Naive thymus-derived CD4-positive, alpha-beta T cell (primary cell): ENCODE measurements around the gene SMO. TPM values are rescaled to one million over a fixed set of nuclear protein-coding genes. Genes with fewer than 3 reads are reported as not detected.
A peak's percentile ranks its signal among the peaks of the same experiment; 100 is the strongest.
"Not testable (repeated sequence)": the region's sequence is repeated elsewhere in the genome, so short reads cannot be mapped to it uniquely, and the experiment has no call there.

Source experiments
- ATAC-seq: fragments of 150-1000 bp; cut with Tn5 transposase; 2 replicates; pipeline ENCODE4 v1.10.0; 2021; ENCODE audit warnings: mild to moderate bottlenecking, moderate library complexity
- CTCF ChIA-PET: fragments of 350-600 bp; sonication (Branson Sonifier 250); formaldehyde crosslinking; loops from one replicate; lab custom pipeline; 2021; ENCODE audit warnings: antibody characterized with exemption; lab: Charles Lee
- POLR2A ChIA-PET: fragments of 350-600 bp; sonication (Branson Sonifier 250); formaldehyde crosslinking; loops from one replicate; lab custom pipeline; 2021; ENCODE audit warnings: antibody characterized with exemption, inconsistent platforms; lab: Charles Lee
- DNase-seq, 9 donors: peaks; one replicate each; pipeline versions ENCODE4 v3.0.0 to v3.0.0-alpha.2; 2020 to 2022; ENCODE audit warnings: mixed read lengths in 1 of 9
- H3K27ac ChIP-seq: one replicate; pipeline ENCODE4 v1.7.0; 2013; ENCODE audit warnings: mild to moderate bottlenecking, low read depth, low read length, moderate library complexity
- H3K27me3 ChIP-seq, 2 donors: one replicate each; pipeline ENCODE4 v1.7.0; 2013; ENCODE audit warnings: low read length in 2 of 2, mild to moderate bottlenecking in 2 of 2, moderate library complexity in 2 of 2; ENCODE audit not compliant: control insufficient read depth in 2 of 2, insufficient read depth in 2 of 2
- H3K36me3 ChIP-seq, 3 experiments: 1 replicate in 2 of 3; 2 replicates in 1 of 3; pipeline ENCODE4 v1.7.0; 2013; ENCODE audit warnings: low read length in 3 of 3, mild to moderate bottlenecking in 3 of 3, moderate library complexity in 1 of 3; ENCODE audit not compliant: insufficient read depth in 3 of 3, control insufficient read depth in 2 of 3
- H3K4me1 ChIP-seq, 2 donors: one replicate each; pipeline ENCODE4 v1.7.0; 2013; ENCODE audit warnings: low read length in 2 of 2, mild to moderate bottlenecking in 2 of 2, moderate library complexity in 1 of 2; ENCODE audit not compliant: control insufficient read depth in 2 of 2, insufficient read depth in 2 of 2
- H3K4me3 ChIP-seq: 2 replicates; pipeline ENCODE4 v1.7.0; 2013; ENCODE audit warnings: mild to moderate bottlenecking, low read length
- H3K9me3 ChIP-seq, 3 experiments: 1 replicate in 2 of 3; 2 replicates in 1 of 3; pipeline ENCODE4 v1.7.0; 2013; ENCODE audit warnings: low read length in 3 of 3; ENCODE audit not compliant: control insufficient read depth in 2 of 3
- H3K27ac Mint-ChIP-seq, 9 donors: one replicate each; pipeline ENCODE4 v1.8.0; 2020 to 2022; ENCODE audit warnings: mixed read lengths in 9 of 9, mild to moderate bottlenecking in 8 of 9, moderate library complexity in 5 of 9, inconsistent platforms in 2 of 9
- H3K27me3 Mint-ChIP-seq, 5 donors: one replicate each; pipeline ENCODE4 v1.8.0; 2021 to 2022; ENCODE audit warnings: mixed read lengths in 5 of 5, mild to moderate bottlenecking in 1 of 5
- H3K36me3 Mint-ChIP-seq, 5 donors: one replicate each; pipeline ENCODE4 v1.8.0; 2020 to 2022; ENCODE audit warnings: mixed read lengths in 5 of 5, mild to moderate bottlenecking in 3 of 5, inconsistent platforms in 1 of 5
- H3K4me1 Mint-ChIP-seq, 7 donors: one replicate each; pipeline ENCODE4 v1.8.0; 2020 to 2022; ENCODE audit warnings: mixed read lengths in 7 of 7, mild to moderate bottlenecking in 3 of 7, inconsistent platforms in 1 of 7
- H3K4me3 Mint-ChIP-seq, 10 donors: one replicate each; pipeline ENCODE4 v1.8.0; 2020 to 2022; ENCODE audit warnings: mild to moderate bottlenecking in 10 of 10, mixed read lengths in 10 of 10, moderate library complexity in 6 of 10, inconsistent platforms in 2 of 10
- H3K9me3 Mint-ChIP-seq, 11 donors: one replicate each; pipeline ENCODE4 v1.8.0; 2020 to 2022; ENCODE audit warnings: mixed read lengths in 11 of 11, mild to moderate bottlenecking in 4 of 11, inconsistent platforms in 1 of 11, moderate library complexity in 1 of 11
- intact Hi-C, 2 donors: fragments of 100-400 bp; cut with micrococcal nuclease; formaldehyde crosslinking; loops; one replicate each; pipeline ENCODE4 v1.15.1; 2023
- polyA plus RNA-seq, 2 donors: library from polyadenylated mRNA; unstranded; fragments of 300-500 nt; fragmentation: Illumina TruSeq; gene quantifications; one replicate each; pipeline ENCODE4 v1.2.3, GENCODE V29; 2021
- total RNA-seq, 6 experiments: library from RNA in 5 of 6; stranded (reverse) in 5 of 6; gene quantifications; 1 replicate in 5 of 6; 2 replicates in 1 of 6; pipeline ENCODE4 v1.2.3 and lab custom pipeline; 2021 to 2026

The SMO gene
- total and polyA plus RNA-seq, 7 experiments from 2014 or later = 0.11 to 0.22 TPM; not detected in 5

DNA sequence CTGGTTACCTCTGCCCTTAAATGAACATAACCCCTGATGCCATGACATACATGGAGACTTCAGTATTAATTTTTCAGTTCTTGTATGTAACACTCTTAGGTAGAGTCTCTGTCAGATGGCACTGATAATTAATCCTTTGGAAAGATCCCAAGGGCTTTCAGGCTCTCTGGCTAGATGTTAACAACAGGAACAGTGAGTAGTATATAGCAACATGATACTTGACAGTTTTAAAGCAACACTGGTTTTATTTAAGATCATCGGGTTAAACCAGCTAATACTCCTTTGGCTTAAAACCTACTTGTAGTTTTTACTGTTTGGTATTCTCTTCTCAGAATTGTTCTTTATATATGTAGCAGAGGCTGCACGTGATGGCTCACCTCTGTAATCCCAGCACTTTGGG, 63.7 kb downstream of the SMO start:
- Histone ChIP-seq H3K4me1 (no peaks in the 10 kb centered on the region), H3K27ac (no peak overlapping the region), H3K4me3 (no peak overlapping the region), H3K27me3 (no peaks in the 10 kb centered on the region), H3K9me3 (no peaks in the 10 kb centered on the region), H3K36me3 (no peaks in the 10 kb centered on the region)
- H3K36me3 Mint-ChIP-seq = peaks cover 0 to 21% (median 4%) of the 10 kb centered on the region in 5 donors
- no peak overlapping the region for H3K27ac Mint-ChIP-seq
- ChIA-PET CTCF (no interaction called here), POLR2A (no interaction called here)
- DNase-seq (no peak), ATAC-seq (no peak)
- H3K4me1 Mint-ChIP-seq = peaks cover 0 to 34% (median 25%) of the 10 kb centered on the region in 7 donors
- H3K27me3 Mint-ChIP-seq = peaks cover 0 to under 1% (median 0%) of the 10 kb centered on the region in 5 donors
- H3K4me3 Mint-ChIP-seq = no peak overlapping the region
- no peaks in the 10 kb centered on the region for H3K9me3 Mint-ChIP-seq
- intact Hi-C loops = no loop called here

DNA sequence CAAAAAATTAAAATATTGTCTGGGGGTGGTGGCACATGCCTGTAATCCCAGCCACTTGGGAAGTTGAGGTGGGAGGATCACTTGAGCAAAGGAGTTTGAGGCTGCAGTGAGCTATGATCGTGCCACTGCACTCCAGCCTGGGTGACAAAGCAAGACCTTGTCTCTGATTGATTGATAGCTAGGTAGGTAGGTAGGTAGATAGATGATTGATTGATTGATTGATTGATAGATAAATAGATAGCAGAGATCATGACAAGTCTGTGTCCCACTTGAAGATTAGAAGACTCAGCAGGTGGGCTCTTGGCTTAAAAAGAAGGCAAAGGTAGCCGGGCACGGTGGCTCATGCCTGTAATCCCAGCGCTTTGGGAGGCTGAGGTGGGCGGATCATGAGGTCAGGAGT, 64.2 kb downstream of the SMO start:
- intact Hi-C loops, ATAC-seq: not testable (repeated sequence)

DNA sequence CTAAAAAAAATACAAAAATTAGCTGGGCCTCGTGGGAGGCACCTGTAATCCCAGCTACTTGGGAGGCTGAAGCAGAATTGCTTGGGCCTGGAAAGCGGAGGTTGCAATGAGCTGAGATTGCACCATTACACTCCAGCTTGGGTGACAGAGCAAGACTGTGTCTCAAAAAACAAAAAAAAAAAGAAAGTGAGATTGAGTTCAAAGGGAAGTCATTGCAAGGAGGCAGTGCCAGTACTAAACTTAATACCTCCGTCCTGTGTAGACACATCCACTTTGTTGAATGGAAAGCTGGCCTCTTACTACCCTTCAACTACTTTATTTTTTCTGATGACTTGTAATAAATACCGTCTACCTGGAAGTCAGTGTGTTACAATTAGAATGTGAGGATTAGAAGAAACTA, 67.4 kb downstream of the SMO start:
- Mint-ChIP-seq H3K36me3 (peaks cover 3 to 16% (median 5%) of the 10 kb centered on the region in 5 donors), H3K27ac (no peak overlapping the region), H3K4me1 (peaks cover 13 to 59% (median 42%) of the 10 kb centered on the region in 7 donors), H3K9me3 (no peaks in the 10 kb centered on the region), H3K4me3 (no peak overlapping the region), H3K27me3 (peaks cover 0 to 3% (median 0%) of the 10 kb centered on the region in 5 donors)
- H3K9me3 ChIP-seq = no peaks in the 10 kb centered on the region
- no peak overlapping the region for H3K27ac ChIP-seq
- ChIA-PET POLR2A (no interaction called here), CTCF (interaction anchor here (0.6 to 2.6 kb wide), 2 partner anchors 15 to 33 kb away, joined by 4 to 9 read pairs; no protein-coding TSS in a partner anchor)
- H3K4me1 ChIP-seq = peaks cover 0 to 5% of the 10 kb centered on the region in 2 donors
- H3K36me3 ChIP-seq = no peaks in the 10 kb centered on the region
- DNase-seq (no peak), ATAC-seq (no peak)
- intact Hi-C loops = no loop called here
- H3K4me3 ChIP-seq = no peak overlapping the region
- no peaks in the 10 kb centered on the region for H3K27me3 ChIP-seq

More for the DNA sequence above, 64.2 kb downstream of the SMO start:
- H3K4me1 ChIP-seq, DNase-seq, POLR2A ChIA-PET, H3K36me3 ChIP-seq, H3K9me3 ChIP-seq, H3K4me3 ChIP-seq, H3K27ac Mint-ChIP-seq, H3K27me3 Mint-ChIP-seq, H3K27ac ChIP-seq, H3K9me3 Mint-ChIP-seq, H3K4me3 Mint-ChIP-seq, H3K27me3 ChIP-seq: not testable (repeated sequence)
- Mint-ChIP-seq H3K4me1 (peaks cover 0 to 38% (median 29%) of the 10 kb centered on the region in 7 donors), H3K36me3 (peaks cover 0 to 23% (median 4%) of the 10 kb centered on the region in 5 donors)
- CTCF ChIA-PET = interaction anchor here (0.5 kb wide), 1 partner anchor 32 kb away, joined by 3 read pairs; no protein-coding TSS in a partner anchor

GRCh38 chr7:129256221-129256620, 67.8 kb downstream of the SMO start:
- Mint-ChIP-seq H3K27ac (peak overlapping the region in 1 of 9 donors; percentile 17), H3K4me1 (peaks cover 13 to 55% (median 38%) of the 10 kb centered on the region in 7 donors), H3K27me3 (peaks cover 0 to 3% (median 0%) of the 10 kb centered on the region in 5 donors), H3K36me3 (peaks cover 3 to 15% (median 5%) of the 10 kb centered on the region in 5 donors), H3K4me3 (no peak overlapping the region), H3K9me3 (no peaks in the 10 kb centered on the region)
- H3K27ac ChIP-seq = no peak overlapping the region
- H3K4me3 ChIP-seq = no peak overlapping the region
- ChIA-PET CTCF (interaction anchor here (0.6 to 2.6 kb wide), 2 partner anchors 15 to 33 kb away, joined by 4 to 9 read pairs; no protein-coding TSS in a partner anchor), POLR2A (no interaction called here)
- intact Hi-C loops = no loop called here
- H3K36me3 ChIP-seq = no peaks in the 10 kb centered on the region
- H3K9me3 ChIP-seq = no peaks in the 10 kb centered on the region
- H3K27me3 ChIP-seq = no peaks in the 10 kb centered on the region
- DNase-seq (no peak), ATAC-seq (no peak)
- peaks cover 0 to 5% of the 10 kb centered on the region in 2 donors for H3K4me1 ChIP-seq

- Mint-ChIP-seq H3K27me3 (peaks cover 0 to 3% (median 0%) of the 10 kb centered on the region in 5 donors), H3K9me3 (no peaks in the 10 kb centered on the region), H3K27ac (peak overlapping the region in 2 of 9 donors; percentile 17 to 47), H3K4me3 (no peak overlapping the region), H3K36me3 (peaks cover 3 to 19% (median 5%) of the 10 kb centered on the region in 5 donors), H3K4me1 (peaks cover 14 to 55% (median 39%) of the 10 kb centered on the region in 7 donors)
- ATAC-seq (no peak), DNase-seq (no peak)
- CTCF ChIA-PET = no interaction called here
- no peak overlapping the region for H3K4me3 ChIP-seq
- no peaks in the 10 kb centered on the region for H3K9me3 ChIP-seq
- no peaks in the 10 kb centered on the region for H3K27me3 ChIP-seq
- intact Hi-C loops = no loop called here
- no peak overlapping the region for H3K27ac ChIP-seq
- H3K36me3 ChIP-seq = no peaks in the 10 kb centered on the region
- POLR2A ChIA-PET = no interaction called here
- H3K4me1 ChIP-seq = peaks cover under 1 to 7% of the 10 kb centered on the region in 2 donors
Measured at GRCh38 chr7:129257168-129257567, 68.7 kb downstream of the SMO start.

GRCh38 chr7:129258649-129259389, 70.4 kb downstream of the SMO start:
- no peaks in the 10 kb centered on the region for H3K36me3 ChIP-seq
- no peaks in the 10 kb centered on the region for H3K9me3 ChIP-seq
- H3K27ac ChIP-seq = no peak overlapping the region
- peaks cover 10 to 12% of the 10 kb centered on the region in 2 donors for H3K4me1 ChIP-seq
- no peaks in the 10 kb centered on the region for H3K27me3 ChIP-seq
- peaks cover 3 to 19% (median 5%) of the 10 kb centered on the region in 5 donors for H3K36me3 Mint-ChIP-seq
- DNase-seq = peak in 4 of 9 donors; percentile 4 to 35 (median 21)
- ChIA-PET POLR2A (interaction anchor here (0.6 to 1.0 kb wide), 2 partner anchors 37 to 856 kb away, joined by 3 to 5 read pairs; no protein-coding TSS in a partner anchor), CTCF (no interaction called here)
- H3K4me1 Mint-ChIP-seq = peaks cover 21 to 65% (median 37%) of the 10 kb centered on the region in 7 donors
- H3K27ac Mint-ChIP-seq = peak overlapping the region in 6 of 9 donors; percentile 14 to 93 (median 72)
- H3K4me3 ChIP-seq = no peak overlapping the region
- H3K9me3 Mint-ChIP-seq = no peaks in the 10 kb centered on the region
- ATAC-seq = no peak
- intact Hi-C loops = no loop called here
- peaks cover 0 to 3% (median 0%) of the 10 kb centered on the region in 5 donors for H3K27me3 Mint-ChIP-seq
- H3K4me3 Mint-ChIP-seq = peak overlapping the region in 8 of 10 donors; percentile 22 to 82 (median 70)
